GDM1 (cell line): ENCODE results near the gene CDH23.

Experiments
- DNase-seq: peaks from one replicate; lab custom pipeline; 2025; lab: John Stamatoyannopoulos, UW

Gene CDH23

DNA sequence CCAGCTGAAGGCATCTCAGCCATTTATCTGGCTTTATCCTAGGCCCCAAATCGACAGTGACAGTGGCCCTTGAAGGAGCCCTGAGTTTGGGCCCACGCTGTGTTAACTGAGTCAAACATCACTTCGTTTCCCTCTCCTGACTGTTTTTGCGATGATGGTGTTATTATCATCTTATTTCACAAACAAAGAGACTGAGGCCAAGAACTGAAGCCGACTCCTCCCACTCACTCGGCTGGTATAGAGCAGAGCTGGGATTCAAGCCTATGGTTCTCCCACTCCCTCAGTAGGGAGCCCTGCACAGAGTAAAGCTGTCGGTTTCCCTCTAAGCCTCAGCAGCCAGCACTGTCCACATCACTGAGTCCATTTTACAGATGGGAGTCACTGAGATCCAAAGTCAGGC, 141.0 kb downstream of the CDH23 start:
- no peak for DNase-seq

DNA sequence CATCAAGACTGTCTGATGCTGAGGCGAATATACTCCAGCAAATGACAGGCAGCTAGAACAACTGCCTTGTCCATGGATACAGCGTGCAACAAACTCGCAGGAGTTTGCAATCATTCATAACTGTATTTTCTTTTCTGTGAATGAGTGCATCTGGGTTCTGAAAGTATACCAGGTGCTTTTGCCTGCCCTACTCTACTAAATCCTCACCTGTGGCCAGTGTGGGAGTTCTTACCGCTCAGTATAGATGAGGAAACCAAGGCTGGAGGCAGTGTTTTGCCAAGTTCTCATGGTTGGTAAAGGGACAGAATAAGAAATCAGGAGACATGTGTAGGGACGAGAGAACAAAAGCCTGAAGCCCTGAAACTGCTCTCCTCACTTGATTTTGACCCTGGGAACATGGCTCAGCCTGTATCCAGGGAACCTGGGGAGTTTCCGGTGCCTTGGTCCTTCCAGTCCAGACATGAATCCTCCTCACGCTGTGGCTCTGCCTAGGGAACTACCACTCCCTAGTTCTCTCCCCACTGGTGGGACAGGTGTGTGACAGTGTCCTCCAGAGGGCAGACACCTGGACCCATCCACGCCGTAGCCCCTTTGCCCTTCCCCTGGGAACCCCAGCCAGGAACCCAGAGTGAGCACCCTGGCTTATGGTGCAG, 142.0 kb downstream of the CDH23 start:
- no peak for DNase-seq

DNA sequence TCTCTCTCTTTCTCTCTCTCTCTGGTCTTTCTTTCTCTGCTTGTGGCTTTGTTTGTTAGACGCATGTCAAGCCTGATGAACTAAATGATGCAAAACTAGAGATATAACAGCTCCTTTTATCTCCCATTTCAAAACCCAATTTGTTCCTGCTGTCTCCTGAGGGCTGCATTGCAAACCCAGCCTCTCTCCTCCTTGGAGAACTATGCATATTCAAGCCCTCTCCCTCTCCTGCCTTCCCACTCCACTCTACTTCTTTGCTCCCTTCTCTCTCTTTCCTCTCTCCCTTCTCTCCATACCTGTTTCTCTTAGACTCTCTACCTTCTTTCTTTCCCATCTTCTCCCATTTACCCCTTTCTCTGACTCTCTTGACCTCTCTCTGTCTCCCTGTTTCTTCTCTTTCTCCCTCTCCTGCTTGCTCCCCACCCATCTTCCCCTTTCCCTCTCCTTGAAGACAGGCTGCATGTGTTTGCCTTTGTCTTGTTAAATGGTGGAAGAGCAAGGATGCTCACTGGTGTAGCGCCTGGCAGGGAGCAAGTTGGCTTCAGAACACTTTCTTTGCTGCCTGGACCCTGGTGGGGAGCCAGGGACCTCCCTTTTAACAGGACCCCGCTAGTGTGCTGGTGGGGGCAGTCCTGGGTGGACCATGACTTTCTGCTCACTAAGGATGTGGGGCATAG, 142.9 kb downstream of the CDH23 start:
- no peak for DNase-seq

DNA sequence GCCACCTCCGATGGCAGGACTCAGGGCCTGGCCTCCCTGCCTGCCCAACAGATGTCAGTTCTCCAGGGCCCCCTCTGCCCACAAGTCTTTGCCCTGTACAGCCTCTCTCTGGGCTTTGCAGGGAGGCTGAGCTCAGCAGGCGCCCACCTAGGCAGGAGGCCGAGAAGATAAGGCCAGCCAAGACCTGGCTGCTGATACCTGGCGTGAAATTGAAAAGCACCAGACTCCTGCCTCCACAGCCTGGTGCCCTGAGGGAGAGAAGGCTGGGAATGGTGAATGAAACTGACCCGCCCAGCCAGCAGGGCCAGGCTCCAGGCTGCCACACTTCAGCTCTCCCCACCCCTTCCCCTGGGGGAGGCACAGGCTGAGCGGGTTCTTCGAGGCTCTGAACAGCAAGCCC, 145.8 kb downstream of the CDH23 start:
- no peak for DNase-seq

DNA sequence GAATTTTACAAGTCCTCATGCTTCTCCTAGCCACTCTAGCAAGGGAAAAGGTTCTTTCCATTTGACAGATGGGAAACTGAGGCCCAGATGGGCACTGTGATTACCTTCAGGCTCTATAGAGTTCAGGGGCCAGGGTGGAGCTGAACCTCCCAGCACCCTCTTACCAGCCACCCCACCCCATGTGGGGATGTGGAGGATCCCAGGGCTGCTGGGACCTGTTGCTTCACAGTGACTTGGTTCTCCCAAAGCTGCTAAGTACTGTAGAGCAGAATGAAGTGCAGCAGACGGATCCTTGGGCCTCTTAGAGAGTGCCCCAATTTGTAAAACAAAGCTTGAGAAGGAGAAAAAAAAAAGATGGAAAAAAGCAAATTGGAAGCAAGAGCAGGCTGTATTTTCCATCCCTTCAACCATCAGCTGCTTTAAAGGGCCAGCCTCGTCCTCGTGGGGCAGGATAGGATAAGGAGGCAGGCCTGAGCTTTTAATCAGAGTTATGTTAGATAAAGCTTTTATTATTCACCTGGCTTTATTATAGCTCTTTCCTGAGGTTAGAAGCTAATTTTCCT, 147.0 kb downstream of the CDH23 start:
- DNase-seq = no peak

DNA sequence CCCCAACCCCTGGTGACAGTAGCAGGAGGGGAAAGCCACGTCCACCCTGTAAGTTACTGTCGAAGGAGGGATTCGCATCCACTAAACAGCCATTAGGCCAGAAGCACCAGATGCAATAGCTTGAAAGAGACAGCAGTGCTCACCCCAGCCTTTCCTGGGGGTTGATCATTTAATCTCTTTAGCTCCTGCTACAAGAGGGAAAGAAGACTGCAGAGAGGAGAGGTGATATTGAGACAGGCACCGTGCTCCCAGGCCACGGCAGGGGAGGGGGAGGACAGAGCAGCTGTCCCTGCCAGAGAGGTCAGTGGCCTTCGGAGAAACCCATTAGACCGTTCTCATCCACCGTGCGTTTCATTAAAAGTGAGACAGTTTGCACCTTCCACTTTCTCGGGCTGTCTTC, 148.3 kb downstream of the CDH23 start:
- DNase-seq = no peak

DNA sequence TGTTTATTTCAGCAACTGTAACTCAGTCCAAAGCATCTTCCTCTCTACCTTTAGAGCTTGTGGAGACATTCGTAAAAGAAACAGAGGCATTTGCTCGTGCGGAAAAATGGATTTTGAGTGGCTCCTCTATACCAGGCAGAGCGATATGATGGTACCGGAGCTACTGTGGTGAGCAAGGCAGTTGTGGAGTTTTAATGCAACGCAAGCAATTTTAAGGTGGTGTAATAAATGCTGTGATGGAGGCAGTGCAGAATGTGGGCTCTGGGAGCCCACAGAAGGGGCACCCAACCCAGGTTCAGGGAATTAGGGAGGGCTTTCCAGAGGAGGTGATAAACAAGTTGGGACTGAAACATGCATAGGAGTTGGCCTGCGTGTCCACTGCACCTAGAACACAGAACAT, 149.5 kb downstream of the CDH23 start:
- DNase-seq = no peak

DNA sequence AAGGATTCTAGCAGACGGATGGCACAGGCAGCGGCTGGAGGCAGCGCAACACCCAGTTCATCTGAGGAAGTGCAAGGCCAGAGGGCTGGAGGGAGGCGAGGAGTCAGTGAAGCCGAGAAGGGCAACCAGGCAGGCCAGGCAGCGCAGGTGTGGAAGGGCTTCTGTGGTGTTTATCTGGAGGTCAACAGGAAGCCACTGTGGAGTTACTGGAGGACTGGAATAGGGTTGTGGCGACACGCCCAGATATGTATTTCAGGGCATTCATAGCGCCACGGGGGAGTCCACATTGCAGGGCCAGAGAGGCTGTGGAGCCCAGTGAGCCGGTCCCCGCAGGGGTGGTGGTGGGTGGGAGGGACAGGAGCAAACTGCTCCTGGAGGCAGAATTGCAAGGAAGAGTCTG, 150.6 kb downstream of the CDH23 start:
- no peak for DNase-seq

DNA sequence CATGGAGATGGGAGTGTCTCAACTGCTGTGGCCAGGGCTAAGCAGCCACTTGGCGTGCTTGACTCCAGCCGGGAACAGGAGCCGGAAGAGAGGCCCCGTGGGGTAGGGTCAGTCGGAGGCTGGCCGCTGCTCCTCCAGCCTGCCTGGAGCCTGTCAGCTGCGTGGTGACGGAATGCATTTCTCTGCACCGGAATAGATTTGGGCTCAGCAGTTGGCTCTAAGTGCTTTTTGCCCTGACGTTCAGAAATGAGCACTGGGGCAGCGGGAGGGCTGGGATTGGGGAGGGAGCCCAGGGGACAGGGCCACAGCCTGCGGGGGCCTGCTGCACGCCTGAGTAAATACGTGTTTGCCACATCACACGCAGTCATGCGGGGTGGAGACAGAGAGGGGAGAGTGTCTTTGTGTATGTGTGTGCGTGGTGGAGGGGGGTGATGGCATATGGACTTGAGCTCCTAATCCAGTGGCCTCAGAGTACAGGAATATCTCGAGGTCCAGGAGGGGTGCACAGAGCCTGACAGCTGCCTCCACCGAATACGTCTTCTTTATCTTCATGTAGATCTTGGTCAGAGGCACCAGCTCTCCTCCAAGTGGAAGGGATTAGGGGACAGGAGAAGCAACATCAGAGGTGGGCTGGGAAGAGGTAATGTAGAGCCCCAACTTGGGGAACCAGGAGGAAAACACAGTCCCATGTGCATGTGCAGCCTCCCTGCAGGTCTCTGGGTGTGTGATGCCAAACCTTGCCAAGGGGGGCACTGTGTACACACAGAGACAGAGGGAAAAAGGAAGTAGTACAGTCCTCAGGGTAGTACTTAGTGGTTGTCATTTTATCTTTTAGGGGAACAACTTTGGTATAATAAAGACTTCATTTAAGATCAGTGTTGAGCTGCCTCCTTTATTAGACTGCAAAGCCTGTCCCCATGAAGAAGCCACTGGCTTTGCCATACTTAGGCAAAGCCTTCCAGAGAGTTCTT, 151.4 kb downstream of the CDH23 start:
- no peak for DNase-seq

DNA sequence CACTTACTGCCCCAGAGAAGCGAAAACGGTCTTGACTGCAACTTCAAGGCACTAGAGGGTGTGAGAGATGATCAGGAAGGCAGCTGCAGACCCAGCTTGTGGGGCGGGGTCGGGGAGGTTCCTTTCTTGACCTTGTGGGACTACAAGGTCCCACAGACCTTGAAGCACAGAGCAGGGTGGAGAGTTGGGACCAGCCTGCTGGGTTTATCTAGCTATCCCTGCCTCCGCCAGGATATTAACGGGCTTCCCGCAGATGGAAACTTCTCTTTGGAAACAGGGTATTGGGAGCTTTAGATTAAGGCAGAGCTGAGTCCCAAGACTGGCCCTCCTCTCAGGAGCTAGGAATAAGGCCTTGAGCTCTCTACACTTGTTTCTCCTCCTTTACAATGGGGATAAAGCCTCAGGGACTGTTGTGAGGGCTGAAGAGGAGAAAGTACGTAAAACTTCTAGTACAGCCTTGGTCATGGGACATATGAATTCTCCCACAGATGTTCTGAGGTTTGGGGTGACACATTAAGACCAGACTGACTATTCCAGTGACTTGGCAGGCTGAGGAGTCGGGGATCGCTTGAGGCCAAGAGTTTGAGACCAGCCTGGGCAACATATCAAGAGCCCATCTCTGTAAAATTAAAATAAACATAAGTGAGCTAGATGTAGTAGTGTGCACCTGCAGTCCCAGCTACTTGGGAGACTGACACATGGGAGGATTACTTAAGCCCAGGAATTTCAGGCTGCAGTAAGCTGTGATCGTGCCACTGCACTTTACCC, 153.2 kb downstream of the CDH23 start:
- no peak for DNase-seq

DNA sequence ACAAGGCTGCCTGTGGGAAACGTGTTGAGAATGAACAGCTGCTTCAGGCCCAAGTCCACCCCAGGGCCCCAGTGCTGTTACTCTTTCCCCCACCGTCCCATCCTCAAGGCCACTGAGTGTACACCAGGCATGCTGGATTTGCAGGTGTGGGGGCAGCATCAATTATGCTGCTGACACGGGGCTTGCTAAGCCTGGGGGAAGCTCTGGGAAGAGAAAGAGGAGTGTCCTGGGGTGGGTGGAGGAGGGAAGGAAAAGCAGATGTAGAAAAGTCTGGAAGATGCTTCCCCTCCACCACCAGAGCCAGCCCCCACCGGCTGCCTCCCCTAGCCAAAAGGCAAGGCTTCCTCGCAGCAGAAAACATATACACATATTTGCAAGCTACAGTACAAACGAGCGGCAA, 153.9 kb downstream of the CDH23 start:
- DNase-seq = no peak

DNA sequence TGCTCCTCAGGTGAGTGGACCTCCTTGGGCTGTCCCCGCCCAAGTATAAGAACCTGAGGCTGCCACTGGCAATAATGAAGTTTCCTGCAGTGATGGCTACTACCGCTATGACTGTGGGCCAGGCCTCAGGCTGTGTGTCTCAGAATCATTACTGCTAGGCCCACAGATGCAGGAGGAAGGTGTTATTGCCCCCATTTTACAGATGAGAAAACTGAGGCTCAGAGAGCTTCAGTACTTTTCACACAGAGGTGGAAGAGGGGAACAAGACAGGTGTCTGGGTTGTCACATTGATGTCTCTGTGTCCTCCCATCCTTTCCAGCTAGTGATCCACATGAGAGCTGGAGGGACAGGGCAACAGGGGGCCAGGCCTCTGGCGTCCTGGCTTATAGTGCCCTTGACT, 155.2 kb downstream of the CDH23 start:
- no peak for DNase-seq

DNA sequence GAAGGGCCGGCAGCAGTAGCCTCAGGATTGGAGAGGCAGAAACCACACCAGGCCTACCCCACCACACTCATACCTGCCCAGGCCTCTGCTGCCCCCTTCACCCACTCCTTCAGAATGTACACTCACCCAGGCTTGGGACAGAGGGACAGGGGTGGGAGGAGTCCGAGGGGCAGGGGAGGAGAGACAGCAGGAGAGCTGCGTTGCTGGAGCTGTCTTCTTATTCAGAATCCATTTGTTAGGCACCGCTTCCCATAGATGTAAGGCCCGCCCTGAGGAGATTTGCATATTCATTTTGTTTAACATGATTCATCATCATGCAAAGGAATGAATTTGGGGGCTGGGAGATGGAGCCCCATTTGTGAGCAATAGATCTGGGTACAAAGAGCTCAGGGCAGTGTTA, 156.7 kb downstream of the CDH23 start:
- DNase-seq = no peak

DNA sequence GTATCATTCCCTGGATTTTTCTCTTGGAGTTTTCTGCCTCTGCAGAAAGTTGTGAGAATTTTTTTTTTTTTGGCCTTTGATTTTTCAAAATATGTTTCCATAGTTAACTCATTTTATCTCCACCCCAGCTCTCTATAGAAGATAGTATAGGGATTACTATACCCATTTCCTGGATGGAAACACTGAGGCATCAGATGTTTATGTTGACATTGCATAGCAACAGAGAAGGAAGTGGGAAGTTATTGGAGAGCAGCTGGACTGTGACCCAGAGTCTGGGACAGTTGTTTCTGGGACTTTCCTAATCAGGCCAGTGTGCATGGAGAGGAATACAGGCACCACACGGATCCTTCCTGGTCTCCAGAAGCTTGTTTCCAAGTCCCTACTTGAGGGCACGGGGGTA, 158.0 kb downstream of the CDH23 start:
- no peak for DNase-seq

DNA sequence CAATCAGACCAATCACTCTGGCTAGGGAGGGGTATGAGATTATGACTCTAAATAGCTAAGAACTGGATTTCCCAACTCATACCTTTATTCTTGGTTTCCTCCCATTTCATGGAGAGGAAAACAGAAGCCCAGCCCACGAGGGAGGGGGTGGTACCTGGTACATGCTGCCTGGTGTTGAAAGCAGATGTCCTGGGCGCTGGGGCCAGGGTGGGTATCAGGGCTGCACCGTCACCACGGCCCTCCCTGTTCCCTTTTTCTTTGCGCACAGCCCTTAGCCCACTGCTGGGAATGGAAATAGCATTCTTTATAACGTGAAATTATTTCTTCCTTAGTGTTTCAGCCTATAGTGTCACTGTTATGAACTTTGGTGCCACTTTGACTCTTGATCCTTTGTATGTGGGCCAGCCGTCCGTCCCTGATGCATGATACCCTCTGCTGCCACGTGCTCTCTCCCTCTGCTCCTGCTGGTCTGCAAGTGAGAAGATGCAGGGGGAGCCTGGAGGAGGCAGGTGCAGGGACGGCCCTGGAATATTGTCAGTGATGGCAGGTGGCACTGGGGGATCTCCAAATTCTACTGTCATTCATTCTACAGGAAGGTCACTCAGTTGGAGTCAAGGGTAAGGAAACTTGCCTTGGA, 158.5 kb downstream of the CDH23 start:
- no peak for DNase-seq

DNA sequence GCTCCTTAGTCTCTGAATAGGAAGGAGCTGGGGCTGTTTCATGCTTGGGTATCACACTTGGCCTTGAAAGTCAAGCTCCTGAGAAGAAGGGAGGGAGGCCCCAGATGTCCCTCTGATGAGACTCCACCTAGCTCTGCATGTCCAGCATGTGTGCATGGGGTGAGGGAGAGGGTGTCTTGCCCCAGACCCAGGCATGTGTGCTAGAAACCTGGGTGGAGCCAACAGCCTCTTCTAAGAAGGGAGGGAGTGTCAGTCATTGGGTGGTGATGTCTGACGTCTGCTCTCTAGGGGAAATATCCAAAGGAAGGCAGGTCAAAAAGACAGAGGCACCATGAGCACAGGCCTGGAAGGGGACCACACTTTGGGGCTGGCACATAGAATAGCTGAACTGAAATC, 159.0 kb downstream of the CDH23 start:
- no peak for DNase-seq

DNA sequence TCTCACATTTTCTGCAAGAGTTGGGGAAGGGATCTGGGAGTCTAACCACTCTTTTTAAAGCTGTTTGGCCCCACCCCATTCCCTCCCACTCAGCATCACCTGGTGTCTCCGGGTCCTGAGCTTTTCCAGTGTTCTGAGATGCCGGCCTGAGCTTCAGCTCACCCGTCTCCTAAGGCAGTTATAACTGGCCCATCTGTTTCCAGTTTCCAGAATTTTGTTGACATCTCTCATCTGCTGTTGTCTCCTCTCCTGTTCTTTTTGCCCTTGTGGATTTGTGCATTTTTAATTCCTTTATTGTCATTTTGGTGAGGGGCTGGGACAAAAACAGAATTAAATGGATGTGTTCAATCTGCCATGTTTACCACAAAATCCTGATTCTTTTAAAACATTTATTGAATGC, 162.3 kb downstream of the CDH23 start:
- DNase-seq = no peak

DNA sequence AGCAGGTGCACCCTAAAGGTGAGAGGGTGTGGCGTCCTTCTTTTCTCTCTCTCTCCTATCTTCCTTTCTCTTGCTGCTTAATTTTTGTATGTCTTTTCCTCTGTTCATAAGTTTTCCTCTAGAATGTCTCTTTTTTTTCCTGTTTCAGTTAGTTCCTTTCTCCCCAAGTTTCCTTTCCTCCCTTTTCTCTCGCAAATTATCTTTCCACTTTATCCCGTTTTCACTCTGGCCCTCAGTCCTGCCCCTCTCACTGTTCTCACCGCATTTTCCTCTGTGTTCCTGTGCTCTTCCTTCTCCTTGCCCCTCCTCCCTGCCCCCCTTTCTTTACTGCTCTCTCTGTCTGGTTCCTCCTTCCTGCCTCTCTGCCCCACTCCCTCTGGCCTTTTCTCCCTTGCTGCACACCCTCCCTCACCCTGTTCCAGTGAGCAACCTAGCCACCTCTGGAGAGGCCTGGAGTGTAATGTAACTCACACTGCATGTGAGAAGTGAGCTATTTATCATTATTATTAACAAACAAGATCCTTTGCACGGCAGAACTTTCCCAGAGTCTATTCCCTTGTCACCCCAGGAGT, 164.4 kb downstream of the CDH23 start:
- peak; percentile 37 for DNase-seq

DNA sequence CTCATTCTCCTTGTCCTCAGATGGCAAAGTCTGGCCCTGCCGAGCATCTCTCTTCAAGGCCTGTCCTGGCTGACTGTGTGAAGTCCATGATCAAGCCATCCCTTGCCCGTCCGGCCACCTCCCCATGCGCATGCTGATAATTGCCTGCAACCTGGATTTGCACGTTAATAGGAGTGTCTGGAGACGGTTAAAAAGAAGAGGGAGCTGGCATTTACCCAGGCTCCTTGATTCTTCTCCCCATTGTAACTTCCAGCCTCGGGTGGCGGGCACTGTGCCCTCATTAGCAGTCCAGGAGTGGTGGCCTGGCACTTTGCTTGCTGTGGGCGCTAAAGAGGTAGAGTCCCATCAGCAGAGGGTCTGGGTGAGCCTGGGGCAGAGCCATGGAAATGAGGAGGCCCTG, 165.5 kb downstream of the CDH23 start:
- no peak for DNase-seq

DNA sequence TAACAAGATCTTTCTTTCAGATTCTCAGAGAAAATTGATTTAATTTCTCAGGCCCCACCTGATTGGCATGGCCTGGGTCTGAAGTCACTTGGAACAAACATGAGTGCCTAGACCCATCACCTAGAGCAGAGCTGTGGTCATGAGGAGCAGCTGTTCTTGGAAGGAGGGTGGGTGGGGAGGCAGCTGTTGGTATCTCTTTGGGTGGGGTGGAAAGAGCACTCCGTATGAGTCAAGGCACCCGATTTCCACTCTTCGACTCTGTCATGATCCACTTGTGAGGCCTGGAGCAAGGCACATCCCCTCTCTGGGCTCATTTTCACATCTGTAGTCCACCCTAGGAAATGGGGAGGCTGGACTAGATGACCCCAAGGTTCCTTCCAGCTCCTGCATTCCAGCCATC, 166.2 kb downstream of the CDH23 start:
- no peak for DNase-seq

DNA sequence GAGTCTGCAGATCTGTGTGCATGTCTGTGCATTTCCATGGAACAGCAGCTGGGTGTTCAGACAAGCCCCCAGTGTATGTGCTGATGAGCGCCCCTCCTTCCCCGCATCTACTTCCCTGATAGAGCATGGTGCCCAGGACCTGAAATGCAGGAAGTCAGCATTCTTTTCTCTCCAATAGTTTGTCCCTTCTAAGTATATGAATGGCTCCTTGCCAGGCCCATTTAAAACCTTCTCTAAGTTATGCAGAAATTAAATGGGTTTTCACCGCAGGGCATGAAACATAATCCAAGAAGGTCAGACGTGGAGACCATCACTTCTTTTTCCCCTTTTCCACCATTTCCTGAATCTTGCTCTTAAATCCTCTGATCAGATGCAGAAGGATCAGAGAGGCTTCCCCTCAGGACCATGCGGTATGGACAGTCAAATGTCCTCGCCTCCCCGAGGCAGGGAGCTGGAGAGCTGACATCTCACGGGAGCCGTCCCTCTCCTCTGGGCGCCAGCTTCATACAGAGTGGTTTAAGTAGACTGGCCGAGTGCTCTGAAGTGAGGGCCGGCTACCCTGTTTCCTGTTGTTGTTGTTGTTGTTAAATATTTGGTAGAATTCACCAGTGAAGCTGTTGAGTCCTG, 167.6 kb downstream of the CDH23 start:
- DNase-seq = no peak
